GM18861 (cell line): ENCODE data around the gene KCNQ2.

Experiments
- ATAC-seq: cut with Tn5 transposase; IDR thresholded peaks from one replicate; pipeline ENCODE4 v1.9.1; 2021; ENCODE audit not compliant: unreplicated experiment

KCNQ2 gene

GRCh38 chr20:63374504-63374903 is 98.0 kb downstream of the KCNQ2 start:
- ATAC-seq, result no peak

GRCh38 chr20:63373996-63374395 is 98.5 kb downstream of the KCNQ2 start:
- no peak for ATAC-seq

GRCh38 chr20:63372971-63373885 is 99.2 kb downstream of the KCNQ2 start:
- no peak for ATAC-seq

GRCh38 chr20:63371291-63371865 is 101.1 kb downstream of the KCNQ2 start:
- no peak for ATAC-seq

GRCh38 chr20:63370618-63371187 is 101.8 kb downstream of the KCNQ2 start:
- ATAC-seq, result no peak

GRCh38 chr20:63369724-63370617 is 102.5 kb downstream of the KCNQ2 start:
- no peak for ATAC-seq

- ATAC-seq, result no peak
Measured at GRCh38 chr20:63369024-63369530, 103.4 kb downstream of the KCNQ2 start.

- no peak for ATAC-seq
Measured at GRCh38 chr20:63368151-63368550, 104.3 kb downstream of the KCNQ2 start.

GRCh38 chr20:63367446-63368055 is 104.9 kb downstream of the KCNQ2 start:
- ATAC-seq, result no peak

GRCh38 chr20:63366390-63367365 is 105.8 kb downstream of the KCNQ2 start:
- ATAC-seq, result no peak

GRCh38 chr20:63365601-63366389 is 106.7 kb downstream of the KCNQ2 start:
- ATAC-seq, result no peak

- no peak for ATAC-seq
Measured at GRCh38 chr20:63364801-63365585, 107.5 kb downstream of the KCNQ2 start.

- no peak for ATAC-seq
Measured at GRCh38 chr20:63363981-63364561, 108.4 kb downstream of the KCNQ2 start.

GRCh38 chr20:63363013-63363957 is 109.2 kb downstream of the KCNQ2 start:
- no peak for ATAC-seq

- ATAC-seq, result no peak
Measured at GRCh38 chr20:63362436-63363009, 109.9 kb downstream of the KCNQ2 start.
